Muscle layer of colon (tissue), 2 donors: ENCODE results near the gene TREML1.

ENCODE experiments used
- H3K27ac ChIP-seq: one replicate; pipeline ENCODE4 v1.7.0; 2013; ENCODE audit warnings: low read depth, mild to moderate bottlenecking, low read length, moderate library complexity
- H3K27me3 ChIP-seq, 2 donors: one replicate each; pipeline ENCODE4 v1.7.0; 2013; ENCODE audit warnings: low read length in 2 of 2, mild to moderate bottlenecking in 2 of 2; ENCODE audit not compliant: insufficient read depth in 2 of 2, control insufficient read depth in 1 of 2
- H3K36me3 ChIP-seq: one replicate; pipeline ENCODE4 v1.7.0; 2013; ENCODE audit warnings: mild to moderate bottlenecking, low read length; ENCODE audit not compliant: insufficient read depth
- H3K4me1 ChIP-seq: one replicate; pipeline ENCODE4 v1.7.0; 2013; ENCODE audit warnings: mild to moderate bottlenecking, low read length; ENCODE audit not compliant: insufficient read depth
- H3K4me3 ChIP-seq, 2 donors: one replicate each; pipeline ENCODE4 v1.7.0; 2013; ENCODE audit warnings: low read length in 2 of 2, low read depth in 1 of 2, mild to moderate bottlenecking in 1 of 2, moderate library complexity in 1 of 2
- H3K9ac ChIP-seq: one replicate; pipeline ENCODE4 v1.7.0; 2013; ENCODE audit warnings: low read length
- H3K9me3 ChIP-seq: one replicate; pipeline ENCODE4 v1.7.0; 2013; ENCODE audit warnings: mild to moderate bottlenecking, low read length
- donor health status: abdominal sarcoma.
- donor health status: Adenocarcinoma of cecum.

Gene TREML1

DNA sequence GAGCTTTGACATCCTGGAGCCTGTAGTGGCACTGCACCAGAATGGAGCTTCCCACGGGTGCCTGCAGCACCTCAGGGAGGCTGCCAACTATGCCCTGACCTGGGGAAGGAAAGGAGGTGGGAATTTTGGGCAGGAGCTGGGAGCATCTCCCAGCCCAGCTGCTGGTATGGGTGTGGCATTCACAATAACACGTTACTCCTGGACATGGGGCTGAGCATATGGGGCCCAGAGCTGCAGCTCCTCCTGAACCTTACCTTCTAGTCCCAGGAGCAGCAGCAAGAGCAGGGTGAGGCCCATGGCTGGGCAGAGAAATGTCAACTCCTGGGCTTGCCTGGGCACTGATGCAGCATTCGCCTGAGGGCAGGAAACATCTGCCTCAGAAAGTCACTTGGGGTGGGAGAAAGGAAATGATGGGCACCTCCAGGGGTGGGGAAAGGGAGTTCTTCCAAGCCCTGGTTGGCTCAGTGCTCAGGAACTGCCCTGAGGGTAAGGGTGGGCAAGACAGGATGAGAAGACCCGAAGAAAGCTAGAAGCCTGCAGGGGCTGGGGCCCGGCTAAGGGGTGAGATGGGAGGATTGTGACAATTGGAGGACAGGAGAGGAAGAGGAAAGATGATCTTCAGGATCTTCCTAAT, at the start of gene TREML1:
TREML1 (minus strand) TSS at position 356 of the 634 bp plus-strand sequence; CDS start at position 297, 59 bp downstream.
- no peak within 1 kb of the TSS for H3K27ac ChIP-seq
- no peak within 1 kb of the TSS for H3K4me3 ChIP-seq
- no peaks in the 10 kb centered on the region for H3K4me1 ChIP-seq
- H3K36me3 ChIP-seq, result no peaks in the 10 kb centered on the region
- no peaks in the 10 kb centered on the region for H3K27me3 ChIP-seq
- no peaks in the 10 kb centered on the region for H3K9me3 ChIP-seq
- no peak within 1 kb of the TSS for H3K9ac ChIP-seq

- Histone ChIP-seq H3K4me1 (no peaks in the 10 kb centered on the region), H3K27me3 (no peaks in the 10 kb centered on the region), H3K36me3 (no peaks in the 10 kb centered on the region), H3K4me3 (no peak overlapping the region), H3K9ac (no peak overlapping the region), H3K9me3 (no peaks in the 10 kb centered on the region), H3K27ac (no peak overlapping the region)
Measured at GRCh38 chr6:41201764-41202173, 47.6 kb upstream of the TREML1 start.

DNA sequence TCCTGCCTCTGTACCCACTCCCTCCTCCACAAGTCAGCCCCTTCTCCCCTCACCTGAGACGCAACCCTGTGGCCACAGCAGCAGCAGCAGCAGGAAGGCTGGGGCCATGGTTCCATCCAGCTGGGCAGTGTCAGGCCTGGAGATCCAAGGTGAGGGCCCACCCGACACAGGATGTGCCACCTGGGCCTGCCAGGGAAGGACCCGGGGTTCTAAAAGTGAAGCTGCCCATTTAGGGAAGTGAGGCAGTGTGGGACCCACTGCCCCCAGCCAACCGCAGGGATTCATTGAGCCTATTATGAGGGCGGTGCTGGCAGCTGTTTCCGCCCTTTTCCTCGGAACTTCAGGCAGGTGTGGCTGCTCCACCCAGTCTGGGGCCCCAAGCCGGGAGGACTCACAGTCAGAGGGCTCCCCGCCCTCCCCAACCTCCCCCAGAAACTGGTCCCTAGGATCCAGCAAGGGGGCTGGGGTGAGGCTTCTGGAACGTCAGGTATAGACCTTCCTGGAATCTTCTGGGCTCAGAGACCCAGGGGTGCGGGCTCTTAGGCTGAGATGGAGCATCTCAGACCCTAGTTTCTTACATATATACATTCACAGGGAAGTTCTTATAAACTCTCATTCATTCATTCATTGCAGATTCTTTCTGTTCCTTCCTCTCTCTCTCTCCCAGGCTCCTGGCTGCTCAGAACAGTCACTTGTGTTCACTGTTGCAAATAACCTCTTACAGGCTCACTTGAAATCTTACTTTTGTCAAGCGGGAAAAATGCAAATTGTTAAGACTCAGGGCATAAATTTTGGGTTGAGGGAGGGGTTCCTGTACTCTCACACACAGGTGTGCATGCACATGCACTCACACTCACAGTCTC, 47.0 kb upstream of the TREML1 start, which contains the start of gene TREML2:
TREML2 (minus strand) TSS at position 249 of the 863 bp plus-strand sequence; CDS start at position 108, 141 bp downstream.
- H3K27me3 ChIP-seq, result no peaks in the 10 kb centered on the region
- H3K4me3 ChIP-seq, result no peak within 1 kb of the TSS

GRCh38 chr6:41200296-41200900, 46.3 kb upstream of the TREML1 start:
- H3K27ac ChIP-seq, result no peak overlapping the region
- H3K9me3 ChIP-seq, result no peaks in the 10 kb centered on the region
- no peak overlapping the region for H3K4me3 ChIP-seq
- H3K27me3 ChIP-seq, result no peaks in the 10 kb centered on the region
- no peaks in the 10 kb centered on the region for H3K4me1 ChIP-seq
- no peaks in the 10 kb centered on the region for H3K36me3 ChIP-seq
- no peak overlapping the region for H3K9ac ChIP-seq

More for the DNA sequence above, 47.0 kb upstream of the TREML1 start, which contains the start of gene TREML2:
- no peak within 1 kb of the TSS for H3K9ac ChIP-seq
- no peak within 1 kb of the TSS for H3K27ac ChIP-seq
- no peaks in the 10 kb centered on the region for H3K4me1 ChIP-seq
- no peaks in the 10 kb centered on the region for H3K36me3 ChIP-seq
- no peaks in the 10 kb centered on the region for H3K9me3 ChIP-seq

DNA sequence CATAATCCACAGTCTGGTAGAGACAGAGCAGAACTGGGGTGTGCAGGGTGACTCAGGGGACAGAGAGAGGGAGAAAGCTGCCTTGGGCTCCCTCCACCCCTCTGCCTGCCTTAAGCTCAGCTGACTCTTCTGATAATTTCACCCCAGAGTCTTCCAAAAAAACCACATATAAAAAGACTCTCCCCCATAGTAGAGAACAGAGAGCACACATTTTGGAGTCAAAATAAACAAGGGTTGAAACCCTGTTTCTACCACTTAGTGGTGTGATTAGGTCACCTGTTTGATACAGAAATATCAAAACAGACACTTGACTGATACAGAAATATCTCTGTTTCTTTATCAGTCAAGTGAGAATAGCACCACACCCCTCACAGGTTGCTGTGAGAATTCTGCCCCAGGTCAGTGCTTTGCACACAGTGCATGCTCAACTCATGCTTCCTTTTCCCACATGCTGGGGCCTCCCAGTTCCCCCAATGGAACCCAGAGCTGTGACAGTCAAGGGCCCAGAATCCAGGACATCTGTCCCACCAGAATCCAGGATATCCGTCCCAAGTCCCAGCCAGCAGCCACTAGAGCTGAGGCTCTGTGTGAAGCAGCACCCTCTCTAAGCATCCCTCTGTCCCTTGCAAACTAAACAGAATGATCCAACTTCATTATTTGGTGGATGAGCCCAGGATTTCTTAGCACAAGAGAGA, 45.6 kb upstream of the TREML1 start:
- Histone ChIP-seq H3K27ac (no peak overlapping the region), H3K4me3 (no peak overlapping the region), H3K9me3 (no peaks in the 10 kb centered on the region), H3K4me1 (no peaks in the 10 kb centered on the region), H3K9ac (no peak overlapping the region), H3K36me3 (no peaks in the 10 kb centered on the region), H3K27me3 (no peaks in the 10 kb centered on the region)

DNA sequence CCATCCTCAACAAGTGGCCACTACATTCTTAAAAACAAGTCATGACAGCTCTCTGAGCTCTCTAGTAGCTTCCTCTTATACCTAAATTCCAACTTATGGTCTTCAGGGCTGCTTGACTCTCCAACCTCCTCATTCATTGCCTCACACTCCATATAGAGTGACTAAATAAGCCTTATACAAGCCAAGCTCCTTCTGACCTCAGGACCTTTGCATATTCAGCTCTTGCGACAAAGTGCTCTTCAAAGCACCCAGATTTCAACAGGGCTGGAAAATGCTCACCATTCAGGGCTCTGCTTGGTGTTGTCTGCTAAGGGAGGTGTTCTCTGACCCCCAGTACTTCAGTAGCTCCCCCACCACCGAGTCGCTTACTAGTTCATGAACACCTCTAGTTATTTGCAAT, 43.1 kb upstream of the TREML1 start:
- Histone ChIP-seq H3K4me3 (no peak overlapping the region), H3K9ac (no peak overlapping the region), H3K27me3 (peaks cover 0 to 2% of the 10 kb centered on the region in 2 donors), H3K27ac (no peak overlapping the region), H3K36me3 (no peaks in the 10 kb centered on the region), H3K9me3 (no peaks in the 10 kb centered on the region), H3K4me1 (no peaks in the 10 kb centered on the region)

- H3K27me3 ChIP-seq, result peaks cover 0 to 5% of the 10 kb centered on the region in 2 donors
- H3K4me3 ChIP-seq, result no peak overlapping the region
- no peaks in the 10 kb centered on the region for H3K9me3 ChIP-seq
- no peak overlapping the region for H3K27ac ChIP-seq
- H3K4me1 ChIP-seq, result no peaks in the 10 kb centered on the region
- no peaks in the 10 kb centered on the region for H3K36me3 ChIP-seq
- no peak overlapping the region for H3K9ac ChIP-seq
Measured at GRCh38 chr6:41194386-41194785, 40.2 kb upstream of the TREML1 start.

DNA sequence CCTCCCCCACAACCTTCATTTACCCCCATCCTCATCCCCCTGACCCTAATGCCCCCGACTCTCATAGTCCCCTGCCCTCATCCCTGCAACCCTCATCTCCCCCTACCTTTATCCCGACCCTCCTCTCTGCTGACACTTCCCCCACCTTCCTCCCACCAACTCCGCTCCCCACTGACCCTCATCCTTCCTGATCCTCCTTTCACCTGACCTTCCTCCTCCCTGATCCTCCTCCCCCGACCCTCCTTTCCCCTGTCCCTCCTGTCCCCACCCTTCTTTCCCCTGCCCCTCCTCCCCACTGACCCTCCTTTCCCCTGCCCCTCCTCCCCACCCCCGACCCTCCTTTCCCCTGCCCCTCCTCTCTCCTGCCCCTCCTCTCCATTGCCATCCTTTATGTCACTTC, 39.7 kb upstream of the TREML1 start:
- Histone ChIP-seq H3K27ac (no peak overlapping the region), H3K36me3 (no peaks in the 10 kb centered on the region), H3K9me3 (no peaks in the 10 kb centered on the region), H3K27me3 (peaks cover 0 to 5% of the 10 kb centered on the region in 2 donors), H3K9ac (no peak overlapping the region), H3K4me3 (no peak overlapping the region), H3K4me1 (no peaks in the 10 kb centered on the region)

DNA sequence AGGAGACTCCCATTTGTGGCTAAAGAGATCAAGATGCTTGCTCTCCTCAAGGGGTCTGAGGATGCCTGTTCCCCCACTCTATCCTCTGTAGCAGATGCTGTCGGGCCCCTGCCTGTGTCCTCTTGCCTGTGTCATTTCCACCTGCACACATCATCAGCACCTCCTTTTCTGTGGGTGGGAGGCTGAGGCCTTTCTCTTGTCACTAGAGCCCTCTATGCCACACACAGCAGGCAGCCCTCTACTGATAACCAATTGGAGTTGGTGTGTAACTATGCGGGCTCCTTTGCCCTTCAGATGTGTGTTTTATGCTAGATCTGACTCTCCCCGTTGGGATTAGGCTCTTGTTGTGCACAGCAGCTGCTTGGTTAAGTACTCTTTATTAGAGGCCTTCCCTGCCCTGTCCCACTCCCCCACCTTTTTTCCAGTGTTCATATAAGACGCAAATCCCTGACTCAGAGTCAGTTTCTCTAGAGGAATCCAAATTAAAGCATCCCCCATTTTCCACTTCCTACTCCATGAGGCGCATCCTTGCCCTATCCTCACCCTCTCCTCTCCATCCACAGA, 39.1 kb upstream of the TREML1 start:
- Histone ChIP-seq H3K27me3 (peaks cover 0 to 5% of the 10 kb centered on the region in 2 donors), H3K9ac (no peak overlapping the region), H3K4me3 (no peak overlapping the region), H3K4me1 (no peaks in the 10 kb centered on the region), H3K9me3 (no peaks in the 10 kb centered on the region), H3K36me3 (no peaks in the 10 kb centered on the region), H3K27ac (no peak overlapping the region)

GRCh38 chr6:41191569-41191968, 37.4 kb upstream of the TREML1 start:
- Histone ChIP-seq H3K9me3 (no peaks in the 10 kb centered on the region), H3K27me3 (peaks cover 0 to 5% of the 10 kb centered on the region in 2 donors), H3K27ac (no peak overlapping the region), H3K4me3 (no peak overlapping the region), H3K4me1 (no peaks in the 10 kb centered on the region), H3K9ac (no peak overlapping the region), H3K36me3 (no peaks in the 10 kb centered on the region)

GRCh38 chr6:41190791-41191190, 36.6 kb upstream of the TREML1 start:
- Histone ChIP-seq H3K27me3 (peaks cover 0 to 5% of the 10 kb centered on the region in 2 donors), H3K4me3 (no peak overlapping the region), H3K9ac (no peak overlapping the region), H3K36me3 (no peaks in the 10 kb centered on the region), H3K4me1 (no peaks in the 10 kb centered on the region), H3K27ac (no peak overlapping the region), H3K9me3 (no peaks in the 10 kb centered on the region)
